ENCODE measurements around the gene SLC2A8.

DNA sequence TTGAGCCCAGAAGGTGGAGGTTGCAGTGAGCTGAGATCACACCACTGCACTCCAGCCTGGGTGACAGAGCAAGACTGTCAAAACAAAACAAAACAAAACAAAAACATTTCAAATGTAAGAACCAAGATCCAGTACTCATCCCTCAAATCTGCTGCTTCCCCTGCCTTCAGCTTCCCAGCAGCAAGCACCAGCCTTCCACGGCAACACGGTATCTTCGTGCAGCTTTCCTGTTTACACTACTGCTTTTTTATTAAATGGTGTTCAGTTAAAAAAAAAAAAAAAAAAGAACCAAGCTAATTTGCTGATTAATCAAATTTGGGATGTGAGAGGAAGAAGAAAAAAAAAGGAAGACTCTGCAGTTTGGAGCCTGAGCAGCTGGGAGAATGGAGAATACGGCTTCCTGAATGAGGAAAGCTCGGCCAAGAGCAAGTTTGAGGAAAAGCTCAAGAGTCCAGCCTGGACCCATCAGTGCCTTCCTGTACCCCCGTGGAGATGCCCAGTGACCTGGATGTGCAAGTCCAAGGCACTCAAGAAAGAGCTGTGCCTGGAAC is 28.0 kb upstream of the SLC2A8 start:
- TF ChIP-seq CTCF (IDR thresholded peaks at IDR 0.05) (no peak), POLR2A (IDR thresholded peaks at IDR 0.05) (no peak), EP300 (IDR thresholded peaks at IDR 0.05) (no peak), POLR2AphosphoS5 (IDR thresholded peaks at IDR 0.05) (no peak)

Data from gastroesophageal sphincter (tissue), 3 donors.